CD14-positive monocyte (primary cell): ENCODE data around the gene TEAD4. TPM values are rescaled to one million over a fixed set of nuclear protein-coding genes. Genes with fewer than 3 reads are reported as not detected.

Experiments
- DNase-seq, 3 donors: peaks; one replicate each; pipeline ENCODE4 v3.0.0-alpha.2; 2011 to 2022
- H2AFZ ChIP-seq: 2 replicates; pipeline ENCODE4 v1.6.0; 2012; ENCODE audit warnings: mild to moderate bottlenecking, low read depth, low read length, inconsistent platforms; ENCODE audit not compliant: insufficient read depth, poor library complexity, severe bottlenecking
- H3K27ac ChIP-seq, 2 donors: 1 replicate in 1 of 2; 2 replicates in 1 of 2; pipeline ENCODE4 v1.5.1; 2012 to 2013; ENCODE audit warnings: low read length in 2 of 2, control low read depth in 1 of 2, inconsistent platforms in 1 of 2, low read depth in 1 of 2, mild to moderate bottlenecking in 1 of 2
- H3K27me3 ChIP-seq, 2 donors: one replicate each; pipeline versions ENCODE4 v1.6.0 to v1.6.1; 2011 to 2013; ENCODE audit warnings: low read length in 2 of 2; ENCODE audit not compliant: control insufficient read depth in 2 of 2, insufficient read depth in 2 of 2
- H3K36me3 ChIP-seq, 2 donors: replicated peaks in 1 of 2; 1 replicate in 1 of 2; 2 replicates in 1 of 2; pipeline versions ENCODE4 v1.5.1 to v1.6.1; 2012 to 2013; ENCODE audit warnings: low read length in 2 of 2, control low read depth in 1 of 2, inconsistent platforms in 1 of 2, mild to moderate bottlenecking in 1 of 2; ENCODE audit not compliant: insufficient read depth in 2 of 2, control insufficient read depth in 1 of 2
- H3K4me1 ChIP-seq, 2 donors: 1 replicate in 1 of 2; 2 replicates in 1 of 2; pipeline versions ENCODE4 v1.5.1 to v1.6.1; 2012 to 2013; ENCODE audit warnings: low read length in 2 of 2, control low read depth in 1 of 2, inconsistent platforms in 1 of 2, mild to moderate bottlenecking in 1 of 2, moderate library complexity in 1 of 2; ENCODE audit not compliant: insufficient read depth in 2 of 2, control insufficient read depth in 1 of 2
- H3K4me2 ChIP-seq: replicated peaks from 2 replicates; pipeline ENCODE3; 2012; ENCODE audit warnings: low read length, moderate library complexity, mild to moderate bottlenecking; ENCODE audit not compliant: poor library complexity, severe bottlenecking; ENCODE audit errors: extremely low read depth
- H3K4me3 ChIP-seq, 3 experiments: fragments of 200-600 bp in 1 of 3; sonication (generic) in 1 of 3; replicated peaks in 1 of 3; 1 replicate in 2 of 3; 2 replicates in 1 of 3; pipeline ENCODE4 v1.5.1; 2011 to 2013; ENCODE audit warnings: low read length in 3 of 3, mild to moderate bottlenecking in 3 of 3, control low read depth in 2 of 3, low read depth in 2 of 3, inconsistent platforms in 1 of 3, moderate library complexity in 1 of 3
- H3K79me2 ChIP-seq: 2 replicates; pipeline ENCODE4 v1.6.0; 2012; ENCODE audit warnings: mild to moderate bottlenecking, control low read depth, inconsistent platforms, low read length, moderate library complexity; ENCODE audit not compliant: insufficient read depth
- H3K9ac ChIP-seq: 2 replicates; pipeline ENCODE4 v1.6.0; 2017; ENCODE audit warnings: low read length, mild to moderate bottlenecking; ENCODE audit not compliant: insufficient read depth, poor library complexity, severe bottlenecking
- H3K9me3 ChIP-seq, 2 donors: replicated peaks in 1 of 2; 1 replicate in 1 of 2; 2 replicates in 1 of 2; pipeline versions ENCODE4 v1.5.1 to v1.6.1; 2012 to 2013; ENCODE audit warnings: low read length in 2 of 2, control low read depth in 1 of 2; ENCODE audit not compliant: control insufficient read depth in 1 of 2, insufficient read depth in 1 of 2
- H4K20me1 ChIP-seq: 2 replicates; pipeline ENCODE4 v1.6.0; 2012; ENCODE audit warnings: mild to moderate bottlenecking, low read length, control low read depth, moderate library complexity; ENCODE audit not compliant: insufficient read depth
- H3K27ac Mint-ChIP-seq, 7 donors: one replicate each; pipeline ENCODE4 v1.8.0; 2020; ENCODE audit warnings: mild to moderate bottlenecking in 7 of 7, mixed read lengths in 7 of 7, moderate library complexity in 6 of 7, inconsistent platforms in 2 of 7
- H3K27me3 Mint-ChIP-seq, 3 donors: one replicate each; pipeline ENCODE4 v1.8.0; 2021 to 2022; ENCODE audit warnings: low read depth in 3 of 3, mild to moderate bottlenecking in 3 of 3, mixed read lengths in 3 of 3, moderate library complexity in 3 of 3, inconsistent platforms in 1 of 3
- H3K36me3 Mint-ChIP-seq, 2 donors: one replicate each; pipeline ENCODE4 v1.8.0; 2020; ENCODE audit warnings: mixed read lengths in 2 of 2, inconsistent platforms in 1 of 2, mild to moderate bottlenecking in 1 of 2
- H3K4me1 Mint-ChIP-seq: one replicate; pipeline ENCODE4 v1.8.0; 2020; ENCODE audit warnings: mild to moderate bottlenecking, mixed read lengths
- H3K4me3 Mint-ChIP-seq, 2 donors: one replicate each; pipeline ENCODE4 v1.8.0; 2020; ENCODE audit warnings: mild to moderate bottlenecking in 2 of 2, mixed read lengths in 2 of 2, moderate library complexity in 1 of 2
- H3K9me3 Mint-ChIP-seq, 7 donors: one replicate each; pipeline ENCODE4 v1.8.0; 2020 to 2022; ENCODE audit warnings: mixed read lengths in 7 of 7, mild to moderate bottlenecking in 6 of 7, moderate library complexity in 6 of 7, inconsistent platforms in 2 of 7
- WGBS: methylation state at CpG from one replicate; pipeline ENCODE4 v1.1.5; 2013; ENCODE audit warnings: missing lambda C conversion rate; ENCODE audit not compliant: insufficient coverage; 5-methylcytosine and 5-hydroxymethylcytosine counted together
- intact Hi-C, 2 donors: fragments of 100-400 bp; cut with micrococcal nuclease; formaldehyde crosslinking; loops; one replicate each; pipeline versions ENCODE4 v1.15.0 to v1.15.1; 2023
- polyA plus RNA-seq, 3 donors: library from polyadenylated mRNA; depleted of rRNA in 1 of 3; unstranded in 2 of 3; stranded (reverse) in 1 of 3; fragments of 300-500 nt in 2 of 3; fragments of >200 nt in 1 of 3; fragmentation: Illumina TruSeq in 2 of 3; gene quantifications; 1 replicate in 2 of 3; 2 replicates in 1 of 3; pipeline ENCODE4 v1.2.3, GENCODE V29; 2012 to 2021
- TF ChIP-seq, protein P1 (sequence below): fragments of 200-600 bp; IDR thresholded peaks from one replicate; pipeline ENCODE4 v1.8.0; 2022; ENCODE audit warnings: antibody characterized with exemption, mild to moderate bottlenecking

TEAD4 gene
- polyA plus RNA-seq, 3 donors, result not detected

DNA sequence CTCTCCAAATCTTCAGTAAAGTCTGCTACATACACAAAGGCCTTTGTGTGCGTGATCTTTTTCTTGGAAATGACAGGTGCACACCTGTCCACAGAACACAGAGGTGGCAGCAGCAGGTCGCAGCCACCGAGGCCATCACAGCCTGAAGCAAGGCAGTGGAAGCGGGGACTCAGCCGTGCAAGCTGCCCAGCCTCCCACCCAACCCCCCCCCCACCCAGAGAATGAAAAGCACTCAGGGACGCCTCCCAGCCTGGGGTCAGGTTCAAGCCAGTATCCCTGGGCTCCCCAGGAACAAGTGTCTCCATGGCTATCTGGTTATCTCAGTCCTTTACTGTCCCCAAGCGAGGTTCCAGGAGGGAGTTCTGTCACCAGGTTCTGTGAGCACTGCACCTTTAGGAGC lies 86.8 kb downstream of the TEAD4 start:
- H3K4me1 ChIP-seq, result no peaks in the 10 kb centered on the region
- H3K4me3 Mint-ChIP-seq, result no peak overlapping the region
- TF ChIP-seq, protein P1, sequence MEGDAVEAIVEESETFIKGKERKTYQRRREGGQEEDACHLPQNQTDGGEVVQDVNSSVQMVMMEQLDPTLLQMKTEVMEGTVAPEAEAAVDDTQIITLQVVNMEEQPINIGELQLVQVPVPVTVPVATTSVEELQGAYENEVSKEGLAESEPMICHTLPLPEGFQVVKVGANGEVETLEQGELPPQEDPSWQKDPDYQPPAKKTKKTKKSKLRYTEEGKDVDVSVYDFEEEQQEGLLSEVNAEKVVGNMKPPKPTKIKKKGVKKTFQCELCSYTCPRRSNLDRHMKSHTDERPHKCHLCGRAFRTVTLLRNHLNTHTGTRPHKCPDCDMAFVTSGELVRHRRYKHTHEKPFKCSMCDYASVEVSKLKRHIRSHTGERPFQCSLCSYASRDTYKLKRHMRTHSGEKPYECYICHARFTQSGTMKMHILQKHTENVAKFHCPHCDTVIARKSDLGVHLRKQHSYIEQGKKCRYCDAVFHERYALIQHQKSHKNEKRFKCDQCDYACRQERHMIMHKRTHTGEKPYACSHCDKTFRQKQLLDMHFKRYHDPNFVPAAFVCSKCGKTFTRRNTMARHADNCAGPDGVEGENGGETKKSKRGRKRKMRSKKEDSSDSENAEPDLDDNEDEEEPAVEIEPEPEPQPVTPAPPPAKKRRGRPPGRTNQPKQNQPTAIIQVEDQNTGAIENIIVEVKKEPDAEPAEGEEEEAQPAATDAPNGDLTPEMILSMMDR, result no peak
- H3K4me3 ChIP-seq, result no peak overlapping the region
- no peak overlapping the region for H3K27ac Mint-ChIP-seq
- peaks cover 13 to 21% (median 20%) of the 10 kb centered on the region in 3 donors for H3K27me3 Mint-ChIP-seq
- H3K27me3 ChIP-seq, result no peaks in the 10 kb centered on the region
- H3K9me3 Mint-ChIP-seq, result peaks cover 0 to 5% (median 0%) of the 10 kb centered on the region in 7 donors
- H4K20me1 ChIP-seq, result no peaks in the 10 kb centered on the region
- H3K9me3 ChIP-seq, result no peaks in the 10 kb centered on the region
- intact Hi-C loops, result loop anchor here in 1 of 2 donors (10.0 kb wide), 1 partner anchor 191 kb away; the partner anchor contains the start of gene TEX52
- H3K4me1 Mint-ChIP-seq, result peaks cover 12% of the 10 kb centered on the region
- H3K36me3 ChIP-seq, result no peaks in the 10 kb centered on the region
- WGBS, result 86% methylated on average over 2 of the region's 7 CpGs
- no peak overlapping the region for H3K4me2 ChIP-seq
- no peaks in the 10 kb centered on the region for H3K79me2 ChIP-seq
- H3K9ac ChIP-seq, result no peak overlapping the region
- H3K27ac ChIP-seq, result no peak overlapping the region
- no peak for DNase-seq
- H3K36me3 Mint-ChIP-seq, result no peaks in the 10 kb centered on the region
- no peak overlapping the region for H2AFZ ChIP-seq

DNA sequence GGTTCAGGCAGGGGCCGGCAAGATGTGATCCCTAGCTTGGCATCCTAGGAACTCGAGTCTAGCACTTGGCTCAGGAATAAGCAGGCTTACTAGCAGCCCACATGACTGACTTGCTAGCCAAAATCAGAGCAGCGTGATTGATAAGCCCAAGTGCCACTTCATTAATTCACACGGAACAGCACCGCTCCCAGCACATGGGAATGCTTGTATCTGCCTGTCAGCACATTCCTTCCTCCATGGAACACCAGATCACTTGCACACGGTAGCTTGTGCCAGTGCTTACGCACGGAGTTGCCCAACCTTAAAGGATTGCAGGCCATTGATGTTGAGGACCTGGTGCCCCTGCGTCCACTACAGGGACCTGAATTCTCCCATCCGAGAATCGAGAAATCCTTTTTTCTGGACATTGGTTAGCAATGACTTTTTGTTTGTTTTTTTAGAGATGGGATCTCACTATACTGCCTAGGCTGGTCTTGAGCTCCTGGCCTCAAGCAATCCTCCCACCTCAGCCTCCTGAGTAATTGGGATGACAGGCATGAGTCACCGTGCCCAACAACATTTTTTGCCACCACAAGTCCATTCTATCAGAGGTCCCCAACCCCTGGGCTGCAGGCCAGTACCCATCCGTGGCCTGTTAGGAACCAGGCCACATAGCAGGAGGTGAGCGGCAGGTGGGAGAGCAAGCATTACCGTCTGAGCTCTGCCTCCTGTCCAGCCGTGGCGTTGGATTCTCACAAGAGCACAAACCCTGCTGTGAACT lies 87.4 kb downstream of the TEAD4 start:
- no peak overlapping the region for H3K27ac Mint-ChIP-seq
- no peaks in the 10 kb centered on the region for H3K4me1 ChIP-seq
- DNase-seq, result no peak
- no peaks in the 10 kb centered on the region for H4K20me1 ChIP-seq
- no peak overlapping the region for H3K4me2 ChIP-seq
- no peak overlapping the region for H3K4me3 Mint-ChIP-seq
- H3K27ac ChIP-seq, result no peak overlapping the region
- no peaks in the 10 kb centered on the region for H3K27me3 ChIP-seq
- no peaks in the 10 kb centered on the region for H3K36me3 Mint-ChIP-seq
- H3K9me3 ChIP-seq, result no peaks in the 10 kb centered on the region
- 89% methylated on average over 15 of the region's 17 CpGs for WGBS
- H3K27me3 Mint-ChIP-seq, result peaks cover 17 to 25% (median 23%) of the 10 kb centered on the region in 3 donors
- H3K36me3 ChIP-seq, result no peaks in the 10 kb centered on the region
- H3K9me3 Mint-ChIP-seq, result peaks cover 0 to 5% (median 0%) of the 10 kb centered on the region in 7 donors
- TF ChIP-seq, protein P1, result no peak
- no peaks in the 10 kb centered on the region for H3K79me2 ChIP-seq
- peaks cover 12% of the 10 kb centered on the region for H3K4me1 Mint-ChIP-seq
- no peak overlapping the region for H2AFZ ChIP-seq
- H3K4me3 ChIP-seq, result no peak overlapping the region
- no peak overlapping the region for H3K9ac ChIP-seq
- intact Hi-C loops, result loop anchor here in 1 of 2 donors (10.0 kb wide), 1 partner anchor 192 kb away; the partner anchor contains the start of gene TEX52
